Nephron progenitor cell (in vitro differentiated cells): Measurements from ENCODE around the gene TSPEAR.

Experiments used
- DNase-seq: peaks from one replicate; pipeline ENCODE4 v3.0.0; 2021
- H3K27ac Mint-ChIP-seq: 2 replicates; pipeline ENCODE4 v1.8.0; 2021; ENCODE audit warnings: mild to moderate bottlenecking, moderate library complexity, mixed read lengths
- H3K27me3 Mint-ChIP-seq: 2 replicates; pipeline ENCODE4 v1.8.0; 2021; ENCODE audit warnings: mild to moderate bottlenecking, low read depth, mixed read lengths; ENCODE audit not compliant: poor library complexity
- H3K36me3 Mint-ChIP-seq: 2 replicates; pipeline ENCODE4 v1.8.0; 2021; ENCODE audit warnings: low read depth, mixed read lengths
- H3K4me1 Mint-ChIP-seq: 2 replicates; pipeline ENCODE4 v1.8.0; 2021; ENCODE audit warnings: mixed read lengths
- H3K4me3 Mint-ChIP-seq: 2 replicates; pipeline ENCODE4 v1.8.0; 2021; ENCODE audit warnings: mild to moderate bottlenecking, moderate library complexity, mixed read lengths
- H3K9me3 Mint-ChIP-seq: 2 replicates; pipeline ENCODE4 v1.8.0; 2021; ENCODE audit warnings: mild to moderate bottlenecking, moderate library complexity, mixed read lengths
- CTCF ChIP-seq: fragments of 200-600 bp; sonication (generic); IDR thresholded peaks from 2 replicates; pipeline ENCODE4 v1.5.0; 2021; ENCODE audit warnings: antibody characterized with exemption

The TSPEAR gene

GRCh38 chr21:44521928-44522752 lies 189.2 kb downstream of the TSPEAR start:
- Mint-ChIP-seq H3K27ac (no peak overlapping the region), H3K27me3 (peaks cover 9% of the 10 kb centered on the region), H3K9me3 (no peaks in the 10 kb centered on the region), H3K36me3 (peaks cover 4% of the 10 kb centered on the region), H3K4me3 (no peak overlapping the region), H3K4me1 (peaks cover 20% of the 10 kb centered on the region)
- DNase-seq: no peak
- no peak for TF ChIP-seq CTCF

GRCh38 chr21:44521301-44521927 lies 190.0 kb downstream of the TSPEAR start:
- no peak for DNase-seq
- H3K4me3 Mint-ChIP-seq: no peak overlapping the region
- peaks cover 11% of the 10 kb centered on the region for H3K27me3 Mint-ChIP-seq
- peaks cover 25% of the 10 kb centered on the region for H3K4me1 Mint-ChIP-seq
- H3K9me3 Mint-ChIP-seq: no peaks in the 10 kb centered on the region
- peaks cover 4% of the 10 kb centered on the region for H3K36me3 Mint-ChIP-seq
- TF ChIP-seq CTCF: no peak
- H3K27ac Mint-ChIP-seq: no peak overlapping the region

- no peaks in the 10 kb centered on the region for H3K9me3 Mint-ChIP-seq
Observed at GRCh38 chr21:44520326-44521300, 190.8 kb downstream of the TSPEAR start.

DNA sequence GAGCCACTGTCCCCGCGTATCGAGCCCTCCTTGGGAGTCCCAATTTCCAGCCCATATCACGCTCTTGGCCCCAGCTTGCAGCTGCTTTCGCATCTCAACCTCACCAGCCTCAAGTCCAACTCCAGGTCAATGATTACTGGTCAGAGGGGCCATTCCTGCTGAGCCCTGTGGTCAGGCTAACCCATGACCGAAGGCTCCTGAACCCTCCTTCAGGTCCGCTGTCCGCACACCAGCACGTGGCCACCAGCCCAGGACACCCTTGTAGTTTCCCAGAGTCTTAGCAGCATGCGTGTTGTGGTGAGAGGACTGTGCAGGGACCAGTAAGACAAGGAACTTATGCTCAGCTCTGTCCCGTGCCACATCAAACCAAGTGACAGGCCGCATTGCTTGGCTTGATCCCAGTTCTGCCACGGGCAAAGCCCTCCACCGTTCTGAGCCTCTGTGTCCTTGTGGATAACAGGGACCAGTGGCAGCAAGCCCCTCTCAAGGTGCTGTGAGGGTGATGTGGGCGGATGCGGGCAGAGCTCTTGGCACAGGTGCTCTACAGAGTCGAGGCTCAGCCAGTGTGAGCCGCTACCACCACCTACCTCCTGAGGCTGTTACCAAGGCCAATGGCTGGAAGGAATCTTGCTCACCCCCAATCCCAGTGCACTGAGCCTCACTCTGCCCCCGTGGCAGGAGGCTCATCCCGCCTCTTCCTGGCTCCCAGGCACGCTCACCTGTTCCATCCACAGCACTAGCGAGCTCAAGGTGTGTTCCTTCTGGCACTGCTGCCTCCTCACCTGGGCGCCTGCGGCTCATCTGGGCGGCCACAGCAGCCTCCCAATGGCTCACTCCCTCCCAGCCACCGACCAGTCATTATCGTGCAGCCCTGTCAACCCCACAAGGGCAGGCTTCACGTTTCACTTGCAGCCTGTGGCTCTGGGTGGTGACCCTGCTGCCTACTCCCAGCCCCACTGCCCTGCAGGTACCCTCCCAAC lies 191.7 kb downstream of the TSPEAR start:
- Mint-ChIP-seq H3K27ac (peak overlapping the region; percentile 81), H3K27me3 (peaks cover 11% of the 10 kb centered on the region), H3K4me3 (peak overlapping the region; percentile 59), H3K9me3 (no peaks in the 10 kb centered on the region), H3K36me3 (peaks cover 4% of the 10 kb centered on the region), H3K4me1 (peaks cover 25% of the 10 kb centered on the region)
- DNase-seq: no peak
- TF ChIP-seq CTCF: no peak

More at GRCh38 chr21:44520326-44521300, 190.8 kb downstream of the TSPEAR start:
- TF ChIP-seq CTCF: no peak
- peaks cover 4% of the 10 kb centered on the region for H3K36me3 Mint-ChIP-seq
- no peak overlapping the region for H3K27ac Mint-ChIP-seq
- peaks cover 25% of the 10 kb centered on the region for H3K4me1 Mint-ChIP-seq
- no peak overlapping the region for H3K4me3 Mint-ChIP-seq
- DNase-seq: no peak
- peaks cover 11% of the 10 kb centered on the region for H3K27me3 Mint-ChIP-seq

DNA sequence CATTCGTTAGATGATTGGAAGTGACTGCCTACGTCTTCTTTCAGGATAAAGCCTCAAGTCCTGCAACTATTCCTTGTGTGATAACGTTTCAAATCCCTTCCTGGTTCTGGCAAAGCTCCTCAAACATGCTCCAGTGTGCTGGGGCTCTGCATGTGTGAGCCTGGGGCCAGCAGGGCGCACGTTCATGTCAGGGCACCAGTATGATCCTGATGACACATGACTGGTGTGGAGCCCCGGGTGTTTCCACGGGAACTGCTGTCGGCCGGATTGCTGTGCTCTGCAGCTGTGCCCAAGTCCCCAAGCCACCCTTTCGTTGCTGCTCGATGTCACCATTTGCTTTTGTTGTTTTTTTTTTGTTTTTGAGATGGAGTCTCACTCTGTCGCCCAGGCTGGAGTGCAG lies 192.7 kb downstream of the TSPEAR start:
- H3K4me1 Mint-ChIP-seq: peaks cover 25% of the 10 kb centered on the region
- peaks cover 11% of the 10 kb centered on the region for H3K27me3 Mint-ChIP-seq
- TF ChIP-seq CTCF: no peak
- peak overlapping the region; percentile 79 for H3K4me3 Mint-ChIP-seq
- peak overlapping the region; percentile 45 for H3K27ac Mint-ChIP-seq
- no peak for DNase-seq
- peaks cover 4% of the 10 kb centered on the region for H3K36me3 Mint-ChIP-seq
- no peaks in the 10 kb centered on the region for H3K9me3 Mint-ChIP-seq
